Fibroblast of lung (primary cell): Measurements from ENCODE around the gene SHANK2. TPM values are rescaled to one million over a fixed set of nuclear protein-coding genes. Genes with fewer than 3 reads are reported as not detected.

Source experiments
- DNase-seq, 2 donors: peaks; one replicate each; pipeline versions ENCODE4 v3.0.0 to v3.0.0-alpha.2; 2010; ENCODE audit warnings: low read depth in 2 of 2
- H2AFZ ChIP-seq: 2 replicates; pipeline ENCODE4 v1.5.1; 2012; ENCODE audit warnings: low read length, control low read depth, inconsistent platforms
- H3K27ac ChIP-seq: 2 replicates; pipeline ENCODE4 v1.5.1; 2011; ENCODE audit warnings: low read length, control low read depth; ENCODE audit not compliant: insufficient read depth
- H3K27me3 ChIP-seq: 2 replicates; pipeline ENCODE4 v1.5.1; 2011; ENCODE audit warnings: mild to moderate bottlenecking, low read length; ENCODE audit not compliant: control insufficient read depth, insufficient read depth
- H3K36me3 ChIP-seq: 2 replicates; pipeline ENCODE4 v1.5.1; 2011; ENCODE audit warnings: low read length; ENCODE audit not compliant: control insufficient read depth, insufficient read depth
- H3K4me1 ChIP-seq: 2 replicates; pipeline ENCODE4 v1.5.1; 2011; ENCODE audit warnings: low read length; ENCODE audit not compliant: control insufficient read depth, insufficient read depth; ENCODE audit errors: extremely low read depth
- H3K4me2 ChIP-seq: 2 replicates; pipeline ENCODE4 v1.5.1; 2011; ENCODE audit warnings: low read length, control low read depth; ENCODE audit not compliant: insufficient read depth; ENCODE audit errors: extremely low read depth
- H3K4me3 ChIP-seq, 4 experiments: fragments of 200-600 bp in 1 of 4; sonication (generic) in 1 of 4; replicated peaks in 1 of 4; 2 replicates each; pipeline ENCODE4 v1.5.1; 2011 to 2016; ENCODE audit warnings: low read length in 4 of 4, low read depth in 3 of 4, mild to moderate bottlenecking in 3 of 4, control low read depth in 2 of 4, inconsistent platforms in 1 of 4, mixed read lengths in 1 of 4; ENCODE audit not compliant: insufficient read depth in 1 of 4; ENCODE audit errors: control extremely low read depth in 1 of 4
- H3K79me2 ChIP-seq: 2 replicates; pipeline ENCODE4 v1.5.1; 2012; ENCODE audit warnings: mild to moderate bottlenecking, low read length, inconsistent platforms; ENCODE audit not compliant: control insufficient read depth, insufficient read depth
- H3K9ac ChIP-seq: 2 replicates; pipeline ENCODE4 v1.5.1; 2011; ENCODE audit warnings: mild to moderate bottlenecking, low read length, control low read depth; ENCODE audit not compliant: insufficient read depth
- H3K9me3 ChIP-seq: 2 replicates; pipeline ENCODE4 v1.5.1; 2012; ENCODE audit warnings: low read depth, low read length; ENCODE audit not compliant: control insufficient read depth, insufficient read depth
- H4K20me1 ChIP-seq: 2 replicates; pipeline ENCODE4 v1.5.1; 2011; ENCODE audit warnings: low read length; ENCODE audit not compliant: control insufficient read depth, insufficient read depth; ENCODE audit errors: extremely low read depth
- CTCF ChIP-seq, 2 donors: IDR thresholded peaks in 1 of 2; conservative IDR thresholded peaks in 1 of 2; 1 replicate in 1 of 2; 2 replicates in 1 of 2; pipeline ENCODE4 v1.5.1; 2011 to 2012; ENCODE audit warnings: low read length in 2 of 2, control low read depth in 1 of 2, inconsistent platforms in 1 of 2, low read depth in 1 of 2, mild to moderate bottlenecking in 1 of 2
- EZH2 ChIP-seq: IDR thresholded peaks from 2 replicates; pipeline ENCODE4 v1.5.1; 2012; ENCODE audit warnings: low read length, control low read depth, mild to moderate bottlenecking; ENCODE audit errors: missing control alignments
- polyA plus RNA-seq, 2 donors: library from polyadenylated mRNA; depleted of rRNA in 1 of 2; stranded (reverse) in 1 of 2; unstranded in 1 of 2; fragments of >200 nt; gene quantifications; 2 replicates each; pipeline ENCODE4 v1.2.1, GENCODE V29; 2011 to 2012; ENCODE audit warnings: missing spikeins in 1 of 2
- total RNA-seq: library from RNA; depleted of rRNA; stranded (reverse); fragments of >200 nt; gene quantifications from 2 replicates; pipeline ENCODE4 v1.2.1, GENCODE V29; 2014

Gene SHANK2
- total and polyA plus RNA-seq, 2 donors (not counting 1 experiment from before 2014, with no cell fraction given) = 3.2 to 11.6 TPM

GRCh38 chr11:71232364-71232763, 20.0 kb downstream of the SHANK2 start:
- H3K27me3 ChIP-seq = no peaks in the 10 kb centered on the region
- H3K4me2 ChIP-seq = no peak overlapping the region
- no peak overlapping the region for H3K27ac ChIP-seq
- H3K9ac ChIP-seq = no peak overlapping the region
- no peaks in the 10 kb centered on the region for H3K36me3 ChIP-seq
- no peaks in the 10 kb centered on the region for H3K9me3 ChIP-seq
- H2AFZ ChIP-seq = no peak overlapping the region
- TF ChIP-seq EZH2 (no peak), CTCF (conservative IDR thresholded peaks at IDR 0.05 in 1 of 2, IDR thresholded peaks at IDR 0.05 in 1 of 2; ENCODE audit: low read depth in 1 of 2, low read length in 2 of 2) (no peak)
- no peaks in the 10 kb centered on the region for H3K4me1 ChIP-seq
- no peaks in the 10 kb centered on the region for H4K20me1 ChIP-seq
- no peaks in the 10 kb centered on the region for H3K79me2 ChIP-seq
- DNase-seq = no peak
- H3K4me3 ChIP-seq = no peak overlapping the region

GRCh38 chr11:71228961-71229360, 23.4 kb downstream of the SHANK2 start:
- no peak for DNase-seq
- no peaks in the 10 kb centered on the region for H3K9me3 ChIP-seq

GRCh38 chr11:71227058-71227659, 25.2 kb downstream of the SHANK2 start:
- no peak overlapping the region for H2AFZ ChIP-seq
- H3K4me2 ChIP-seq = no peak overlapping the region
- no peaks in the 10 kb centered on the region for H4K20me1 ChIP-seq
- no peak overlapping the region for H3K27ac ChIP-seq
- no peaks in the 10 kb centered on the region for H3K9me3 ChIP-seq
- H3K9ac ChIP-seq = no peak overlapping the region
- DNase-seq = no peak
- TF ChIP-seq CTCF (conservative IDR thresholded peaks at IDR 0.05 in 1 of 2, IDR thresholded peaks at IDR 0.05 in 1 of 2; ENCODE audit: low read depth in 1 of 2, low read length in 2 of 2) = no peak
- no peak for TF ChIP-seq EZH2
- peaks cover 1% of the 10 kb centered on the region for H3K36me3 ChIP-seq
- H3K79me2 ChIP-seq = no peaks in the 10 kb centered on the region
- no peaks in the 10 kb centered on the region for H3K4me1 ChIP-seq
- H3K27me3 ChIP-seq = no peaks in the 10 kb centered on the region
- H3K4me3 ChIP-seq = no peak overlapping the region

More at GRCh38 chr11:71228961-71229360, 23.4 kb downstream of the SHANK2 start:
- H3K4me1 ChIP-seq = no peaks in the 10 kb centered on the region
- no peak overlapping the region for H3K4me2 ChIP-seq
- no peak overlapping the region for H3K9ac ChIP-seq
- no peak overlapping the region for H2AFZ ChIP-seq
- no peak for TF ChIP-seq EZH2
- TF ChIP-seq CTCF (conservative IDR thresholded peaks at IDR 0.05 in 1 of 2, IDR thresholded peaks at IDR 0.05 in 1 of 2; ENCODE audit: low read depth in 1 of 2, low read length in 2 of 2) = no peak
- no peaks in the 10 kb centered on the region for H3K79me2 ChIP-seq
- H3K4me3 ChIP-seq = no peak overlapping the region
- H4K20me1 ChIP-seq = no peaks in the 10 kb centered on the region
- peaks cover 1% of the 10 kb centered on the region for H3K36me3 ChIP-seq
- H3K27me3 ChIP-seq = no peaks in the 10 kb centered on the region
- no peak overlapping the region for H3K27ac ChIP-seq
